ENCODE data around the gene TMEM132E.

The TMEM132E gene

DNA sequence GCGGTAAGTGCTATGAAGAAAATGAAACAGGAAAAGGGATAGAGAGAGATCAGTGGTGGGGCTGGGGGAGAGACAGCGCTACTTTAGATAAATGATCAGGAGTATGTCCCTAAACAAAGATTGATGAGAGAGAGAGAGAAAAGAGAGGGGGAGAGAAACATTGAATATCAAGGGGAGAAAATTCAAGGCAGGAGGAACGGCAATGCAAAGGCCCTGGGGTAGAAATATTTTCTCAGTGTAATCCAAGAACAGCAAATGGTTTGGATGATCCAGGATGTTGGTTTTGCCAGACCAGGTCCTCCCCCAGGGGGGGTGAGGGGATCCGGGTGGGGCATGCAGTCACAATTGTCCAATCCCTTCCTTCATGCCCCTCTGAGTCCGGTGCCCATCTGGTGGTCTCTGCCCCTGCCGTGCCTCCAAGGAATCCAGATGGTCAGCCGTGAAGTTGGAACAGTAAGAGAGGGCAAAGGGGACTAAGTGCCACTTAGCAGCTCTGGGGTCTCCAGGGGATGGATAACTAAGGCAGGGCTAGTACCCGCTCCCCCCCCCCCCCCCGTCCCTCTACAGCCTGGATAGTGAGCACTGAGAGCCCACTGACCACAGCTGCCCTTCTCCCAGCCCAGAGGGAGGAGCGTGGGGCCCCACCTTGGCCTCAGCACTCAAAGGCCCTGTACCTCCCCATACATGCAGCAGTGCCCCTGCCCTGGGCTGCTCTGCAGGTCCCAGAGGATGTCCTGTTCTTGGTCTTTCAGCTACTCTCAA is 43.7 kb downstream of the TMEM132E start:
- TF ChIP-seq, protein P1, sequence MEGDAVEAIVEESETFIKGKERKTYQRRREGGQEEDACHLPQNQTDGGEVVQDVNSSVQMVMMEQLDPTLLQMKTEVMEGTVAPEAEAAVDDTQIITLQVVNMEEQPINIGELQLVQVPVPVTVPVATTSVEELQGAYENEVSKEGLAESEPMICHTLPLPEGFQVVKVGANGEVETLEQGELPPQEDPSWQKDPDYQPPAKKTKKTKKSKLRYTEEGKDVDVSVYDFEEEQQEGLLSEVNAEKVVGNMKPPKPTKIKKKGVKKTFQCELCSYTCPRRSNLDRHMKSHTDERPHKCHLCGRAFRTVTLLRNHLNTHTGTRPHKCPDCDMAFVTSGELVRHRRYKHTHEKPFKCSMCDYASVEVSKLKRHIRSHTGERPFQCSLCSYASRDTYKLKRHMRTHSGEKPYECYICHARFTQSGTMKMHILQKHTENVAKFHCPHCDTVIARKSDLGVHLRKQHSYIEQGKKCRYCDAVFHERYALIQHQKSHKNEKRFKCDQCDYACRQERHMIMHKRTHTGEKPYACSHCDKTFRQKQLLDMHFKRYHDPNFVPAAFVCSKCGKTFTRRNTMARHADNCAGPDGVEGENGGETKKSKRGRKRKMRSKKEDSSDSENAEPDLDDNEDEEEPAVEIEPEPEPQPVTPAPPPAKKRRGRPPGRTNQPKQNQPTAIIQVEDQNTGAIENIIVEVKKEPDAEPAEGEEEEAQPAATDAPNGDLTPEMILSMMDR (IDR thresholded peaks at IDR 0.05; ENCODE audit: borderline replicate concordance, extremely low read depth, low read length, poor library complexity, severe bottlenecking): no peak
- TF ChIP-seq EZH2 (IDR thresholded peaks at IDR 0.05; ENCODE audit: borderline replicate concordance, low read depth, low read length, severe bottlenecking): no peak
- Histone ChIP-seq H3K4me2 (ENCODE audit: insufficient read depth, low read length) (no peak overlapping the region), H4K20me1 (ENCODE audit: insufficient read depth, low read length) (no peaks in the 10 kb centered on the region; the same call in 1 of the 2 replicates), H3K4me1 (ENCODE audit: insufficient read depth, low read length) (no peaks in the 10 kb centered on the region), H2AFZ (ENCODE audit: low read depth, low read length) (no peak overlapping the region), H3K9ac (ENCODE audit: low read depth, low read length) (no peak overlapping the region), H3K27me3 (ENCODE audit: insufficient read depth, low read length, poor library complexity) (no peaks in the 10 kb centered on the region), H3K4me3 (ENCODE audit: low read depth in 1 of 2, low read length in 2 of 2) (no peak overlapping the region), H3K27ac (ENCODE audit: low read length) (no peak overlapping the region), H3K36me3 (ENCODE audit: insufficient read depth, low read length) (no peaks in the 10 kb centered on the region), H3K9me3 (ENCODE audit: insufficient read depth, low read length, severe bottlenecking) (no peaks in the 10 kb centered on the region), H3K79me2 (ENCODE audit: insufficient read depth, low read length) (no peaks in the 10 kb centered on the region)
- ATAC-seq (ENCODE audit: insufficient read depth, low read depth) (no peak), DNase-seq (no peak)

DNA sequence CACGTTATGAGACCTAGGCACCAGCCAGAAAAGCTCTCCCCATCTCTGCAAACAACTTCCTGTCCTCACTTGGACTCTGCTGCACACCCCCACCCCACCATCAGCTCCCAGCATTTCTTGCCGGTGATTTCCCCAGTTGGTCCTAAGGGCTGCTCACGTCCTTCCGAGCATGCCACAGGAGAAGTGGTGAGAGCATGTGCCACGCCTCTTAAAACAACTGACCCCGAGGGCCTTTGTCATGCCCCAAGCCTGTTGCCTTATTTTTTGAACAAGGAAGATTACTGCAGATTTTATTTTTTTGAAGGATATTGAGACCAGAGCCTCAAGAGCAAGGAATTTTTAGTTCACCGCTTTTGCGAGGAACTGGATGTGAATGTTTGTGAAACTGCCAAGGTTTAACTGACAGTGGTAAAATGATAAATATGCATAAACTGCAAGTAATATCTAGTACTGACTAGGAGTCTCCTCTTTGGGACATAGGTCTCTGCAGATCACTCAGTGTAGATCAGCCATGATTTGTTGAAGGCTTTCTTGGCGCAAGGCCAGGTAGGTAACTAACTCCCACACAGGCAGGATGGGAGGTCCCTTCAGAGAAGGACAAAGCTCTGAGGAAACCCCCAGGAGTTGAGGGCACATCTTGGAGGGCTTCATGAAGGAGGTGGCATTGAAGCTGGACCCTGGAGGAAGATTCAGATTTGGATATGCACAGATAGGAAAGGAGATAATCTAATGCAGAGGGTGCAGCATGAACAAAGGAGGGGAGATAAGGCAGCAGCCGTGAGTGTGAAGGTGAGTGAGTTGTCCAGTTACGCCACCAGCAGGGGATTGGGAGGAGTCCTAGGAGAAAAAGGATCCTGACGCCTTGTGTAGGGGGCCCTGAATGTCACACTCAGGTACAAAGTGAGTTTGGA is 44.7 kb downstream of the TMEM132E start:
- H3K27ac ChIP-seq (ENCODE audit: low read length): no peak overlapping the region
- ATAC-seq (ENCODE audit: insufficient read depth, low read depth): no peak
- no peaks in the 10 kb centered on the region for H3K4me1 ChIP-seq (ENCODE audit: insufficient read depth, low read length)
- H3K9ac ChIP-seq (ENCODE audit: low read depth, low read length): no peak overlapping the region
- H3K9me3 ChIP-seq (ENCODE audit: insufficient read depth, low read length, severe bottlenecking): no peaks in the 10 kb centered on the region
- no peak overlapping the region for H2AFZ ChIP-seq (ENCODE audit: low read depth, low read length)
- no peaks in the 10 kb centered on the region for H3K27me3 ChIP-seq (ENCODE audit: insufficient read depth, low read length, poor library complexity)
- H3K79me2 ChIP-seq (ENCODE audit: insufficient read depth, low read length): no peaks in the 10 kb centered on the region
- no peak overlapping the region for H3K4me3 ChIP-seq (ENCODE audit: low read depth in 1 of 2, low read length in 2 of 2)
- H4K20me1 ChIP-seq (ENCODE audit: insufficient read depth, low read length): no peaks in the 10 kb centered on the region; the same call in 1 of the 2 replicates
- TF ChIP-seq, protein P1 (IDR thresholded peaks at IDR 0.05; ENCODE audit: borderline replicate concordance, extremely low read depth, low read length, poor library complexity, severe bottlenecking): no peak
- no peak for TF ChIP-seq EZH2 (IDR thresholded peaks at IDR 0.05; ENCODE audit: borderline replicate concordance, low read depth, low read length, severe bottlenecking)
- no peaks in the 10 kb centered on the region for H3K36me3 ChIP-seq (ENCODE audit: insufficient read depth, low read length)
- H3K4me2 ChIP-seq (ENCODE audit: insufficient read depth, low read length): no peak overlapping the region
- no peak for DNase-seq

DNA sequence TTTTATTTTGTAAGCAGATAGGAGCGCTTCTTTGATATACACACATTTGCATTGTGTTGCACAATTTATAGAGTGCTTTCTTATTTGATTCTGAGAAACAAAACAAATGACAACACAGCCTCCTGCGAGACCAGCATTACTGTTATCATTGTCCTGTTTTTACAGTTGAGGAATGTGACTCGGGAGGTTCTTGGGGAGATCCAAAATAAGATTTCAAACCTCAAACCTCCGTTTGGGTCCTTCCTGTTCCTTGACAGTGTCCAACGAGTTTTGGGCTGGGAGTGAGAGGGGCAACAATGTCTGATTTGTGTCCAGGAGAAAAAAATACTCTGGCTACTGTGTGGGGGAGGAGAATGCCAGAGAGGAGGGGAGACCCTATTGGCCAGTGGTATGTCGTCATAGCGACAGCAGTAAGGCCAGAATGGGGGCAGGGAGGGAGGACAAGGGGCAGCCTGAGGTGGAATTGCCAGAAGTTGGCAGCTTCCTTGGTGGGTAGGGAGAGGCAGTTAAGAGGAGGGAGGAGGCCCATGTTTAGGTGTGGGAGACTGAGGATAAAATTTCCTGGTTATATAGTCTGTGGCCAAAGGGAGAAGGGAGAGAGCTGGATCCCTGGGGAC is 45.5 kb downstream of the TMEM132E start:
- Histone ChIP-seq H3K9me3 (ENCODE audit: insufficient read depth, low read length, severe bottlenecking) (no peaks in the 10 kb centered on the region), H3K36me3 (ENCODE audit: insufficient read depth, low read length) (no peaks in the 10 kb centered on the region), H3K4me2 (ENCODE audit: insufficient read depth, low read length) (no peak overlapping the region), H2AFZ (ENCODE audit: low read depth, low read length) (no peak overlapping the region), H3K4me3 (ENCODE audit: low read depth in 1 of 2, low read length in 2 of 2) (no peak overlapping the region), H3K79me2 (ENCODE audit: insufficient read depth, low read length) (no peaks in the 10 kb centered on the region), H3K9ac (ENCODE audit: low read depth, low read length) (no peak overlapping the region), H3K27ac (ENCODE audit: low read length) (no peak overlapping the region), H3K4me1 (ENCODE audit: insufficient read depth, low read length) (no peaks in the 10 kb centered on the region), H4K20me1 (ENCODE audit: insufficient read depth, low read length) (no peaks in the 10 kb centered on the region), H3K27me3 (ENCODE audit: insufficient read depth, low read length, poor library complexity) (no peaks in the 10 kb centered on the region)
- ATAC-seq (ENCODE audit: insufficient read depth, low read depth): no peak
- no peak for TF ChIP-seq EZH2 (IDR thresholded peaks at IDR 0.05; ENCODE audit: borderline replicate concordance, low read depth, low read length, severe bottlenecking)
- TF ChIP-seq, protein P1 (IDR thresholded peaks at IDR 0.05; ENCODE audit: borderline replicate concordance, extremely low read depth, low read length, poor library complexity, severe bottlenecking): no peak
- no peak for DNase-seq
